Left ventricle myocardium inferior (tissue), 1 donor: Measurements from ENCODE around the gene BNIP1. TPM values are rescaled to one million over a fixed set of nuclear protein-coding genes. Genes with fewer than 3 reads are reported as not detected.

Experiments used
- DNase-seq: peaks from one replicate; pipeline ENCODE4 v3.0.0-alpha.2; 2020
- H3K27ac ChIP-seq: fragments of 200-600 bp; replicated peaks from 2 replicates; pipeline ENCODE4 v1.8.0; 2021
- H3K27me3 ChIP-seq: fragments of 200-600 bp; 2 replicates; pipeline ENCODE4 v1.8.0; 2021; ENCODE audit warnings: low read depth
- H3K36me3 ChIP-seq: fragments of 200-600 bp; 2 replicates; pipeline ENCODE4 v1.8.0; 2021
- H3K4me1 ChIP-seq: fragments of 200-600 bp; 2 replicates; pipeline ENCODE4 v1.8.0; 2021
- H3K4me3 ChIP-seq: fragments of 200-600 bp; 2 replicates; pipeline ENCODE4 v1.8.0; 2021; ENCODE audit warnings: mild to moderate bottlenecking, moderate library complexity
- H3K9me3 ChIP-seq: fragments of 200-600 bp; replicated peaks from 2 replicates; pipeline ENCODE4 v1.8.0; 2021
- intact Hi-C: fragments of 100-400 bp; cut with micrococcal nuclease; formaldehyde crosslinking; loops from one replicate; pipeline ENCODE4 v1.11.0; 2022
- total RNA-seq: library from RNA; stranded (reverse); fragmentation: NEBNext Ultra II Directional; extraction: Animal tissue kit (Norgen Biotek cat#: 25700); gene quantifications from one replicate; pipeline ENCODE4 v1.2.1, GENCODE V29; 2021
- TF ChIP-seq, protein P1 (sequence below): fragments of 200-600 bp; IDR thresholded peaks from 2 replicates; pipeline ENCODE4 v1.8.0; 2021; ENCODE audit warnings: antibody characterized with exemption, mild to moderate bottlenecking, borderline replicate concordance
- donor health status: DM: no; HTN: yes; CAD: no; lungs with severe emphysema.

BNIP1 gene
- total RNA-seq, 1 donor from 2014 or later: 11.7 TPM

DNA sequence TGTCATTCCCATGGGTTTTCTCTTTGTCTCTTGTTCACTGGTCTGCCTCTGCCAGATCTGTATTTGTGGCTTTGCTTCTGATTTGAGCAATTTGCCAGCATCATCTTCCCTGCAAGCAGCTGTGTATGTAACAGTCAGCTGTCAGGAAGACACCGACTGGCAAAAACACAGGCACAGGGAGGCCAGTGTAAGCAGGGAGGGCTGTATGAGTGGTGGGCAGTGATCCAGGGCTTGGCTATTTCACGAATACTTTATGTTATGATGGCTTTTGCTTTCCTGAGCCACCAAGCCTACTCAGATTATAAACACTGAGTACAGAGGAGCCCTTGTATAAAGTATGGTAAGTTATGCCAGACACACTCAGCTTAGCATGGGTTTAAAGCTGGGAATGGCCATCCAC lies 11.6 kb downstream of the BNIP1 start:
- Histone ChIP-seq H3K36me3 (peaks cover 92% of the 10 kb centered on the region), H3K27ac (no peak overlapping the region), H3K4me3 (no peak overlapping the region), H3K4me1 (no peaks in the 10 kb centered on the region), H3K27me3 (no peaks in the 10 kb centered on the region), H3K9me3 (no peaks in the 10 kb centered on the region)
- intact Hi-C loops: no loop called here
- TF ChIP-seq, protein P1, sequence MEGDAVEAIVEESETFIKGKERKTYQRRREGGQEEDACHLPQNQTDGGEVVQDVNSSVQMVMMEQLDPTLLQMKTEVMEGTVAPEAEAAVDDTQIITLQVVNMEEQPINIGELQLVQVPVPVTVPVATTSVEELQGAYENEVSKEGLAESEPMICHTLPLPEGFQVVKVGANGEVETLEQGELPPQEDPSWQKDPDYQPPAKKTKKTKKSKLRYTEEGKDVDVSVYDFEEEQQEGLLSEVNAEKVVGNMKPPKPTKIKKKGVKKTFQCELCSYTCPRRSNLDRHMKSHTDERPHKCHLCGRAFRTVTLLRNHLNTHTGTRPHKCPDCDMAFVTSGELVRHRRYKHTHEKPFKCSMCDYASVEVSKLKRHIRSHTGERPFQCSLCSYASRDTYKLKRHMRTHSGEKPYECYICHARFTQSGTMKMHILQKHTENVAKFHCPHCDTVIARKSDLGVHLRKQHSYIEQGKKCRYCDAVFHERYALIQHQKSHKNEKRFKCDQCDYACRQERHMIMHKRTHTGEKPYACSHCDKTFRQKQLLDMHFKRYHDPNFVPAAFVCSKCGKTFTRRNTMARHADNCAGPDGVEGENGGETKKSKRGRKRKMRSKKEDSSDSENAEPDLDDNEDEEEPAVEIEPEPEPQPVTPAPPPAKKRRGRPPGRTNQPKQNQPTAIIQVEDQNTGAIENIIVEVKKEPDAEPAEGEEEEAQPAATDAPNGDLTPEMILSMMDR: no peak
- no peak for DNase-seq

DNA sequence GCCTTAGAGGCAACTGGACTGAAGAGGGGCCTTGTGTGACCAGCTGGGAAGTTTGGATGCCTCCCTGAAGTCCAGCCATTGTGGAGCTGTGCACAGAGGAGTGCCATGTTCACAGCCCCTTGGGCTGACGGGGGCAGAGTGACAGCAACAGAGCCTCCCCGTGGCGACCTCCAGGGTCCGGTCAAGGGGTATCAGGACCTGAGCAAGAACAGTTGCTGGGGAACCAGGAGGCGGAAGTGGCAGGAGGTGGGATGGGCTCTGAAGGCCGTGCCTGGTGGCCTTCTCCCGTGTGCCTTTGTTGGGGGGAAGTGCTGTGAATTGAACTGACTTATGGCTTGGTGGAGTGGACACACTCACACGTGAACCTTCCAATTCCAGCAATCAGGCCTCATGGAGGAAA lies 14.0 kb downstream of the BNIP1 start:
- intact Hi-C loops: no loop called here
- H3K4me1 ChIP-seq: peaks cover 8% of the 10 kb centered on the region
- TF ChIP-seq, protein P1: no peak
- no peak for DNase-seq
- H3K27ac ChIP-seq: no peak overlapping the region
- no peaks in the 10 kb centered on the region for H3K9me3 ChIP-seq
- H3K27me3 ChIP-seq: no peaks in the 10 kb centered on the region
- H3K36me3 ChIP-seq: peaks cover 95% of the 10 kb centered on the region
- no peak overlapping the region for H3K4me3 ChIP-seq

DNA sequence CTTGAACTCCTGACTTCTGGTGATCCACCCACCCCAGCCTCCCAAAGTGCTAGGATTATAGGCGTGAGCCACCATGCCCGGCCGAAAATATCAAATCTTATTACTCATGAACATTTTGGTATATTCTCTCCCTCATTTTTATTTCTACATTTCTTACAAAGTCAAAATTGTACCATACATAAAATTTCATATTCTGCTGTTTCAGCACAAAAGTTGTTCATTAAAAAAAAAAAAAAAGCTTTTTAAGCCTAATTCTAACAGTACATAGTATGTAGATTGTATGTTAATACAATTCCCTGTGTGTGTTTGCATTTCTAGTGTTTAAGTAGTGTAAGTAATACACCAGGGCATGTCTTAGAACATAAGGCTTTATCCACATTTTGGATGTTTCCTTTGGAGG lies 14.9 kb downstream of the BNIP1 start:
- intact Hi-C loops: no loop called here
- Histone ChIP-seq H3K36me3 (peaks cover 92% of the 10 kb centered on the region), H3K27ac (no peak overlapping the region), H3K4me1 (peaks cover 17% of the 10 kb centered on the region), H3K27me3 (no peaks in the 10 kb centered on the region), H3K9me3 (no peaks in the 10 kb centered on the region), H3K4me3 (no peak overlapping the region)
- TF ChIP-seq, protein P1: no peak
- DNase-seq: no peak

DNA sequence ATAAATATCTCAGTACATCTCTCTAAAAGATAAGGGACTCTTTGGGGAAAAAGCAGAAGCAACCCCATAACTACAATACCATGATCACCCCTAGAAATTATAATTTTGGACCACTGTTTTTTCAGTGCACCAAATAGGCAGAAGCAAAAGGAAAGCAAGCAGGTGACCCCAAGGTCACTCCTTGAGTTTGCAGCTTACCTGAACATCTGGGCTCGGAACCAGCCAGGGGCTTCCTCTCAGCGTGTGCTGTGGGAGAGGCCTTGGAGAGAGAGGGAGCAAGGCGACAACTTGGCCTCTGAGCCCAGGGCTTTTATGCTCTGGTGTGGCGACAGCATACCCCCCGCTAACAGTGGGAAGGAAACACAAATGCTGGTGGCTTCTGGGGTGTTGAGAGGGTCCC lies 16.8 kb downstream of the BNIP1 start:
- Histone ChIP-seq H3K27me3 (no peaks in the 10 kb centered on the region), H3K4me3 (no peak overlapping the region), H3K9me3 (no peaks in the 10 kb centered on the region), H3K27ac (no peak overlapping the region), H3K36me3 (peaks cover 81% of the 10 kb centered on the region), H3K4me1 (peaks cover 36% of the 10 kb centered on the region)
- TF ChIP-seq, protein P1: no peak
- DNase-seq: no peak
- intact Hi-C loops: loop anchor here (10.0 kb wide), 1 partner anchor 124 kb away; no protein-coding TSS in a partner anchor

DNA sequence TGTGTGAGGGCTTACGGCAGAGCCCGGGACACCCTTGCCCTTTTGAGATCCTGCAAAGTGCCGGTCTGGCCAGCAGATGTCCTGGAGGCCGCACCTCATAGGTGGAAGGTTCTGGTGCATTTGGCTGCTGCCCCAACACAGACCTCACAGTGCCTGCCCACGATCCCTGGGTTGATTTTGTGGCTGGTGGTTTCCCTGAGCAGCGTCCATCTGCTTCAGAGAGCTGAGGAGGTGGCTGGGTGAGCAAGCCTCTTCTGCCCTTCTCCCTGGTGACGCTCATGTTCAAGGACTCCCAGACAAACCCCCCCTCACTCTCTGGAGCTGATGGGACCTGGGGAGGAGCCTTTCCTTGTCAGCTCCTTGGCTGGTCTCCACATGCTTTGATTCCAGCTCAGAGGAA lies 18.9 kb downstream of the BNIP1 start:
- intact Hi-C loops: loop anchor here (10.0 kb wide), 1 partner anchor 122 kb away; no protein-coding TSS in a partner anchor
- Histone ChIP-seq H3K27ac (peak overlapping the region; percentile 88), H3K27me3 (no peaks in the 10 kb centered on the region), H3K36me3 (peaks cover 60% of the 10 kb centered on the region), H3K4me3 (no peak overlapping the region), H3K4me1 (peaks cover 42% of the 10 kb centered on the region), H3K9me3 (no peaks in the 10 kb centered on the region)
- peak; percentile 28 for DNase-seq
- TF ChIP-seq, protein P1: peak; percentile 18
